NCI-H446 treated with DMSO at 0.1 percent for 48 hours (cell line): ENCODE measurements around the gene TRAT1.
"Not testable (repeated sequence)": the region's sequence is repeated elsewhere in the genome, so short reads cannot be mapped to it uniquely, and the experiment has no call there.

ENCODE experiments used
- DNase-seq: peaks from one replicate; lab custom pipeline; 2025; lab: John Stamatoyannopoulos, UW

The TRAT1 gene

GRCh38 chr3:108822123-108822897 lies at the start of gene TRAT1:
TRAT1 (plus strand) TSS chr3:108822786; CDS start chr3:108822928, 142 bp downstream.
- DNase-seq = no peak

GRCh38 chr3:108775649-108776048 lies 46.9 kb upstream of the TRAT1 start:
- no peak for DNase-seq

GRCh38 chr3:108779496-108779895 lies 43.1 kb upstream of the TRAT1 start:
- no peak for DNase-seq

GRCh38 chr3:108780235-108780634 lies 42.4 kb upstream of the TRAT1 start:
- no peak for DNase-seq

GRCh38 chr3:108791473-108791872 lies 31.1 kb upstream of the TRAT1 start:
- DNase-seq = no peak

GRCh38 chr3:108804437-108804836 lies 18.1 kb upstream of the TRAT1 start:
- no peak for DNase-seq

GRCh38 chr3:108804966-108805365 lies 17.6 kb upstream of the TRAT1 start:
- DNase-seq = no peak

- no peak for DNase-seq
Measured at GRCh38 chr3:108806316-108806715, 16.3 kb upstream of the TRAT1 start.

GRCh38 chr3:108818404-108818803 lies 4.2 kb upstream of the TRAT1 start:
- no peak for DNase-seq

- no peak for DNase-seq
Measured at GRCh38 chr3:108820586-108820985, 2.0 kb upstream of the TRAT1 start.

- DNase-seq = no peak
Measured at GRCh38 chr3:108823227-108823626, 641 bp downstream of the TRAT1 start.

- DNase-seq = not testable (repeated sequence)
Measured at GRCh38 chr3:108823803-108824202, 1.2 kb downstream of the TRAT1 start.

GRCh38 chr3:108826309-108827187 lies 4.0 kb downstream of the TRAT1 start:
- DNase-seq = no peak

GRCh38 chr3:108830381-108830780 lies 7.8 kb downstream of the TRAT1 start:
- DNase-seq = no peak

- no peak for DNase-seq
Measured at GRCh38 chr3:108830991-108831614, 8.5 kb downstream of the TRAT1 start.

GRCh38 chr3:108833611-108834010 lies 11.0 kb downstream of the TRAT1 start:
- DNase-seq = no peak

- no peak for DNase-seq
Measured at GRCh38 chr3:108834551-108834950, 12.0 kb downstream of the TRAT1 start.

GRCh38 chr3:108835101-108835500 lies 12.5 kb downstream of the TRAT1 start:
- DNase-seq = no peak

GRCh38 chr3:108838436-108838835 lies 15.8 kb downstream of the TRAT1 start:
- no peak for DNase-seq

- no peak for DNase-seq
Measured at GRCh38 chr3:108845709-108846293, 23.2 kb downstream of the TRAT1 start.

GRCh38 chr3:108847187-108847586 lies 24.6 kb downstream of the TRAT1 start:
- DNase-seq = no peak

GRCh38 chr3:108849075-108849474 lies 26.5 kb downstream of the TRAT1 start:
- DNase-seq = no peak
